Fibroblast of pulmonary artery (primary cell): Measurements from ENCODE around the gene SOX13.

ENCODE experiments used
- DNase-seq: peaks from one replicate; pipeline ENCODE4 v3.0.0-alpha.2; 2010; ENCODE audit warnings: low read depth
- H3K4me3 ChIP-seq: replicated peaks from 2 replicates; pipeline ENCODE4 v1.5.1; 2011; ENCODE audit warnings: low read depth, mild to moderate bottlenecking, control low read depth, low read length, moderate library complexity
- CTCF ChIP-seq: IDR thresholded peaks from 2 replicates; pipeline ENCODE4 v1.5.1; 2011; ENCODE audit warnings: mild to moderate bottlenecking, control low read depth, low read length, inconsistent platforms; ENCODE audit errors: missing control alignments

Gene SOX13

GRCh38 chr1:204092632-204093420 lies 19.9 kb downstream of the SOX13 start:
- no peak overlapping the region for H3K4me3 ChIP-seq
- DNase-seq: no peak
- TF ChIP-seq CTCF: no peak

- no peak for DNase-seq
- no peak for TF ChIP-seq CTCF
- H3K4me3 ChIP-seq: no peak overlapping the region
These were observed 20.5 kb downstream of the SOX13 start for GRCh38 chr1:204093421-204093717.

- no peak overlapping the region for H3K4me3 ChIP-seq
- TF ChIP-seq CTCF: no peak
- DNase-seq: no peak
These were observed 20.9 kb downstream of the SOX13 start for GRCh38 chr1:204093781-204094180.

GRCh38 chr1:204094313-204094729 lies 21.4 kb downstream of the SOX13 start:
- no peak for DNase-seq
- H3K4me3 ChIP-seq: no peak overlapping the region
- TF ChIP-seq CTCF: no peak

- DNase-seq: no peak
- TF ChIP-seq CTCF: no peak
- H3K4me3 ChIP-seq: no peak overlapping the region
These were observed 22.1 kb downstream of the SOX13 start for GRCh38 chr1:204094856-204095634.

GRCh38 chr1:204096931-204097330 lies 24.0 kb downstream of the SOX13 start:
- H3K4me3 ChIP-seq: no peak overlapping the region
- TF ChIP-seq CTCF: no peak
- DNase-seq: no peak
